ENCODE measurements around the gene C6orf52. TPM values are rescaled to one million over a fixed set of nuclear protein-coding genes. Genes with fewer than 3 reads are reported as not detected.

C6orf52 gene
- total RNA-seq, 1 donor from 2014 or later, result not detected

DNA sequence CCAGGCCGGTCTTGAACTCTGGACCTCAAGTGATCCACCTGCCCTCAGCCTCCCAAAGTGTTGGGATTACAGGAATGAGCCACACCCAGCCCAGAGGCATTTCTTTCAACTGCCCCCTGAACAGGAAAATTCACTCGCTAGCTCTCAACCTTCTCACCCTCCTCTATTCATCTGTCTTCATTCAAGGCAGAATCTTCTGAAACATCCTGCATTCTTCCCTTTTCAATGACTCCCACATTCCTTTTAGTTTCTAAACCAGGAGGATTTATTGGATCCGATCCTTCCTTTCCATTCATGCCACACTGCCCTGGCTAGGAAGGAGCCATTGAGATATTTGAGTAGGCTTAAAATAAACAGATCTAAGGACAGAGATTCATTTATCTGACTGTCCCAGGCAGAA lies 52.9 kb downstream of the C6orf52 start:
- Histone ChIP-seq H3K4me1 (no peaks in the 10 kb centered on the region), H3K27ac (no peak overlapping the region), H3K4me3 (no peak overlapping the region), H3K36me3 (no peaks in the 10 kb centered on the region), H3K27me3 (no peaks in the 10 kb centered on the region), H3K9me3 (no peaks in the 10 kb centered on the region)
- TF ChIP-seq CTCF (IDR thresholded peaks at IDR 0.05), result no peak
- ATAC-seq (no peak), DNase-seq (no peak)
- intact Hi-C loops (cut with DNase I), result no loop called here

GRCh38 chr6:10640412-10640811 lies 54.0 kb downstream of the C6orf52 start:
- ATAC-seq (no peak), DNase-seq (no peak)
- Histone ChIP-seq H3K4me3 (no peak overlapping the region), H3K4me1 (no peaks in the 10 kb centered on the region), H3K27ac (no peak overlapping the region), H3K9me3 (no peaks in the 10 kb centered on the region), H3K36me3 (no peaks in the 10 kb centered on the region), H3K27me3 (no peaks in the 10 kb centered on the region)
- no peak for TF ChIP-seq CTCF (IDR thresholded peaks at IDR 0.05)
- intact Hi-C loops (cut with DNase I), result no loop called here

DNA sequence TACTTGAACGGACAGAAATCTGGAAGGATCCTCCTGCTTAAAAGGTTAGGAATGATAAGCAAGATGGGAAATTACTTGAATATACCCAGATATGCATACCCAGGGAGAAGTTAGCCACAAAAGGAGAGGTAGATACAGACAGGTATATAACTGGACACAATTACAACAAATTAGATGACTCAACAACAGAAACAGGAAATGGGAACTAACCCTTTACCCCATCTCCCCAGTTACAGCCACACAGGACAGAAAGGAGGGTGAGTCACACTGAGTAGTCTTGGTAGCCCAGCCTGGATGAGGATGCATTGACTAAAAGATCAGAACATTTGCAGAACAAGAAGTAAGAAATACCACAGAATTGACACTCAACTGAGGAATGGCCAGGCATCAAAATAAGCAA lies 61.2 kb downstream of the C6orf52 start:
- no peak for DNase-seq
- H3K36me3 ChIP-seq, result no peaks in the 10 kb centered on the region
- H3K4me1 ChIP-seq, result no peaks in the 10 kb centered on the region
- TF ChIP-seq CTCF (IDR thresholded peaks at IDR 0.05), result no peak
- H3K4me3 ChIP-seq, result no peak overlapping the region
- no peak overlapping the region for H3K27ac ChIP-seq
- H3K27me3 ChIP-seq, result no peaks in the 10 kb centered on the region
- H3K9me3 ChIP-seq, result no peaks in the 10 kb centered on the region
- peak; percentile 95 for ATAC-seq
- intact Hi-C loops (cut with DNase I), result no loop called here

DNA sequence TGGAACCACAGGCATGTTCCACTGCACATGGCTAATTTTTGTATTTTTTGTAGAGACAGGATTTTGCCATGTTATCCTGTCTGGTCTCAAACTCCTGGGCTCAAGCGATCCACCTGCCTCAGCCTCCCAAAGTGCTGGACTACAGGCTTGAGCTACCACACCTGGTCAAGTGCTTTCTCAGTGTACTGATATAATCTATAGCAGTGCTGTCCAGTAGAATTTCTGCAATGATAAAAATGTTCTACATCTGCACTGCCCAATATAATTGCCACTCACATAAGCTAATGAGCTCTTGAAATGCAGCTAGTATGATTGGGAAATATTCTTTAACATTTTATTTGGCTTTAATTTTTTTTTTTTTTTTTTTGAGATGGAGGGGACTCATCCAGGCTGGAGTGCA lies 64.2 kb downstream of the C6orf52 start:
- H3K4me1 ChIP-seq, result no peaks in the 10 kb centered on the region
- H3K36me3 ChIP-seq, result peaks cover 9% of the 10 kb centered on the region
- no peak for DNase-seq
- no peak overlapping the region for H3K4me3 ChIP-seq
- no peaks in the 10 kb centered on the region for H3K27me3 ChIP-seq
- peak; percentile 60 for ATAC-seq
- intact Hi-C loops (cut with DNase I), result no loop called here
- no peak overlapping the region for H3K27ac ChIP-seq
- H3K9me3 ChIP-seq, result no peaks in the 10 kb centered on the region
- TF ChIP-seq CTCF (IDR thresholded peaks at IDR 0.05), result no peak

- no peaks in the 10 kb centered on the region for H3K27me3 ChIP-seq
- no peak for TF ChIP-seq CTCF (IDR thresholded peaks at IDR 0.05)
- no peak for DNase-seq
- H3K36me3 ChIP-seq, result peaks cover 12% of the 10 kb centered on the region
- no peak for ATAC-seq
- no peaks in the 10 kb centered on the region for H3K4me1 ChIP-seq
- no peak overlapping the region for H3K27ac ChIP-seq
- intact Hi-C loops (cut with DNase I), result no loop called here
- H3K4me3 ChIP-seq, result no peak overlapping the region
- H3K9me3 ChIP-seq, result no peaks in the 10 kb centered on the region
Measured at GRCh38 chr6:10627800-10628199, 66.6 kb downstream of the C6orf52 start.

- Histone ChIP-seq H3K36me3 (peaks cover 12% of the 10 kb centered on the region), H3K4me3 (no peak overlapping the region), H3K4me1 (no peaks in the 10 kb centered on the region), H3K27me3 (no peaks in the 10 kb centered on the region), H3K27ac (no peak overlapping the region), H3K9me3 (no peaks in the 10 kb centered on the region)
- DNase-seq (no peak), ATAC-seq (peak; percentile 62)
- intact Hi-C loops (cut with DNase I), result no loop called here
- no peak for TF ChIP-seq CTCF (IDR thresholded peaks at IDR 0.05)
Measured at GRCh38 chr6:10626154-10626741, 68.2 kb downstream of the C6orf52 start.
